A549 (cell line): ENCODE results near the gene BASP1.

Experiments used
- CHD2 ChIP-seq: fragments of 150-350 bp; IDR thresholded peaks from 2 replicates; pipeline ENCODE4 v1.6.1; 2014; ENCODE audit warnings: low read length; ENCODE audit not compliant: partially characterized antibody
- CTCF ChIP-seq: fragments of >200 bp; sonication (Bioruptor Twin); formaldehyde crosslinking; IDR thresholded peaks from 3 replicates; pipeline ENCODE4 v1.5.1; 2016
- ELK1 ChIP-seq: fragments of 150-350 bp; IDR thresholded peaks from 2 replicates; pipeline ENCODE4 v1.6.1; 2014; ENCODE audit warnings: low read depth, mild to moderate bottlenecking, low read length
- FOSL2 ChIP-seq, 2 experiments: fragments of 450-650 bp in 1 of 2; fragments of >200 bp in 1 of 2; sonication (Bioruptor Twin) in 1 of 2; formaldehyde crosslinking; IDR thresholded peaks; 2 replicates each; pipeline versions ENCODE4 v1.5.0 to v1.6.1; 2016 to 2020; ENCODE audit warnings: mild to moderate bottlenecking in 1 of 2, moderate library complexity in 1 of 2
- KDM1A ChIP-seq: fragments of 200-600 bp; sonication (generic); IDR thresholded peaks from 2 replicates; pipeline ENCODE4 v1.6.1; 2016; ENCODE audit warnings: low read depth, mild to moderate bottlenecking
- KDM5A ChIP-seq: fragments of 200-600 bp; sonication (generic); IDR thresholded peaks from 2 replicates; pipeline ENCODE4 v1.6.1; 2016; ENCODE audit warnings: antibody characterized with exemption, mild to moderate bottlenecking
- MAX ChIP-seq: IDR thresholded peaks from 2 replicates; pipeline ENCODE4 v1.6.1; 2012
- MAZ ChIP-seq: fragments of 150-350 bp; IDR thresholded peaks from 2 replicates; pipeline ENCODE4 v1.6.1; 2014; ENCODE audit warnings: antibody characterized with exemption, low read depth, low read length, borderline replicate concordance
- MYC ChIP-seq: IDR thresholded peaks from 2 replicates; pipeline ENCODE4 v1.6.1; 2012; ENCODE audit warnings: mild to moderate bottlenecking, inconsistent platforms, low read length, improper control_type of control experiment, borderline replicate concordance
- NFE2L2 ChIP-seq: fragments of 150-350 bp; conservative IDR thresholded peaks from 2 replicates; pipeline ENCODE4 v1.6.1; 2014; ENCODE audit warnings: low read length
- PHF8 ChIP-seq: fragments of 200-600 bp; sonication (generic); IDR thresholded peaks from 2 replicates; pipeline ENCODE4 v1.6.1; 2016; ENCODE audit warnings: low read depth, mild to moderate bottlenecking, antibody characterized with exemption, moderate library complexity, borderline replicate concordance
- POLR2A ChIP-seq: IDR thresholded peaks from 2 replicates; pipeline ENCODE4 v1.6.1; 2012; ENCODE audit warnings: mild to moderate bottlenecking, low read length
- REST ChIP-seq: fragments of 200-600 bp; sonication (generic); IDR thresholded peaks from 2 replicates; pipeline ENCODE4 v1.6.1; 2016; ENCODE audit warnings: antibody characterized with exemption, mild to moderate bottlenecking, moderate library complexity

- TF ChIP-seq REST, result no peak
- no peak for TF ChIP-seq MAZ
- no peak for TF ChIP-seq CTCF
- no peak for TF ChIP-seq KDM1A
- TF ChIP-seq CHD2, result no peak
- no peak for TF ChIP-seq FOSL2 (IDR thresholded peaks at IDR 0.05)
- no peak for TF ChIP-seq FOSL2 (CRISPR knock-in tag; IDR thresholded peaks at IDR 0.05)
- TF ChIP-seq NFE2L2, result no peak
- TF ChIP-seq POLR2A, result no peak
- TF ChIP-seq PHF8, result no peak
- TF ChIP-seq MAX, result no peak
- TF ChIP-seq MYC, result no peak
- TF ChIP-seq KDM5A, result no peak
- no peak for TF ChIP-seq ELK1
These were observed 77.3 kb downstream of the BASP1 start for GRCh38 chr5:17294639-17295311.
